HepG2 (cell line): ENCODE measurements around the gene PXMP4. TPM values are rescaled to one million over a fixed set of nuclear protein-coding genes. Genes with fewer than 3 reads are reported as not detected.

Source experiments
- ATAC-seq: fragments of 200-7000 bp; cut with Tn5 transposase; 3 replicates; pipeline ENCODE4 v1.9.1; 2020; ENCODE audit warnings: mild to moderate bottlenecking, moderate library complexity
- BruUV-seq: library from RNA; stranded (reverse); fragments of 400-500 nt; replicated peaks from 2 replicates; lab custom pipeline; 2021; lab: Mats Ljungman, UMichigan
- CTCF ChIA-PET: fragments of 300-600 bp; formaldehyde crosslinking; extraction: SDS; loops from one replicate; lab custom pipeline; 2021; ENCODE audit warnings: low total read pairs, inconsistent platforms, low intra/inter-chr PET ratio; lab: Yijun Ruan, JAX
- POLR2A ChIA-PET: fragments of 350-600 bp; sonication (Branson Sonifier 250); formaldehyde crosslinking; loops from one replicate; lab custom pipeline; 2020; ENCODE audit warnings: antibody characterized with exemption, inconsistent platforms; lab: Yijun Ruan, JAX
- DNase-seq: peaks from one replicate; pipeline ENCODE4 v3.0.0-alpha.2; 2015; ENCODE audit warnings: low spot score
- FAIRE-seq: peaks from 3 replicates; lab custom pipeline; 2011; peaks lifted over from hg19 to GRCh38; lab: Jason Lieb, UNC
- H2AFZ ChIP-seq: one replicate; pipeline ENCODE4 v1.6.1; 2011; ENCODE audit warnings: low read length, inconsistent platforms
- H3K27ac ChIP-seq: fragments of 300-600 bp; 3 replicates; pipeline ENCODE4 v1.8.0; 2011; ENCODE audit warnings: mixed run types, mild to moderate bottlenecking, mixed read lengths, low read length, inconsistent platforms; ENCODE audit not compliant: insufficient read depth; ENCODE audit errors: extremely low read length
- H3K27me3 ChIP-seq, 2 experiments: fragments of 200-600 bp in 1 of 2; 2 replicates in 1 of 2; 3 replicates in 1 of 2; pipeline versions ENCODE4 v1.6.0 to v1.8.0; 2011; ENCODE audit warnings: low read length in 2 of 2, mild to moderate bottlenecking in 2 of 2, moderate library complexity in 2 of 2, inconsistent platforms in 1 of 2; ENCODE audit not compliant: insufficient read depth in 2 of 2, control insufficient read depth in 1 of 2
- H3K36me3 ChIP-seq, 2 experiments: fragments of 200-600 bp in 1 of 2; replicated peaks in 1 of 2; 2 replicates in 1 of 2; 3 replicates in 1 of 2; pipeline versions ENCODE4 v1.5.1 to v1.8.0; 2011; ENCODE audit warnings: low read length in 2 of 2, inconsistent platforms in 1 of 2; ENCODE audit not compliant: insufficient read depth in 2 of 2, control insufficient read depth in 1 of 2
- H3K4me1 ChIP-seq: 2 replicates; pipeline ENCODE4 v1.5.1; 2012; ENCODE audit warnings: low read length, inconsistent platforms; ENCODE audit not compliant: insufficient read depth
- H3K4me2 ChIP-seq: 2 replicates; pipeline ENCODE4 v1.6.0; 2011; ENCODE audit warnings: low read depth, low read length, inconsistent platforms
- H3K4me3 ChIP-seq, 3 experiments: fragments of 200-600 bp in 1 of 3; sonication (generic), shearing (Covaris generic) in 1 of 3; replicated peaks in 1 of 3; 2 replicates each; pipeline ENCODE4 v1.5.1; 2011 to 2016; ENCODE audit warnings: low read length in 3 of 3, inconsistent platforms in 2 of 3, low read depth in 2 of 3, mild to moderate bottlenecking in 2 of 3, control low read depth in 1 of 3, mixed read lengths in 1 of 3; ENCODE audit not compliant: insufficient read depth in 1 of 3
- H3K79me2 ChIP-seq: one replicate; pipeline ENCODE4 v1.6.1; 2011; ENCODE audit warnings: low read length, inconsistent platforms; ENCODE audit not compliant: insufficient read depth
- H3K9ac ChIP-seq: 2 replicates; pipeline ENCODE4 v1.6.0; 2011; ENCODE audit warnings: mild to moderate bottlenecking, low read depth, low read length, inconsistent platforms; ENCODE audit not compliant: insufficient read depth
- H3K9me3 ChIP-seq: 2 replicates; pipeline ENCODE4 v1.5.1; 2012; ENCODE audit warnings: mild to moderate bottlenecking, low read length
- H4K20me1 ChIP-seq: 2 replicates; pipeline ENCODE4 v1.6.0; 2011; ENCODE audit warnings: inconsistent platforms, mild to moderate bottlenecking, low read length, moderate library complexity; ENCODE audit not compliant: insufficient read depth
- CBX1 ChIP-seq: IDR thresholded peaks from one replicate; pipeline ENCODE4 v1.6.1; 2016; ENCODE audit warnings: antibody characterized with exemption, low read depth
- HBP1 ChIP-seq: IDR thresholded peaks from 2 replicates; pipeline ENCODE4 v1.6.1; 2016; ENCODE audit warnings: low read depth, control low read depth
- KDM5A ChIP-seq: fragments of 200-600 bp; sonication (generic); IDR thresholded peaks from 2 replicates; pipeline ENCODE4 v1.7.0; 2018; ENCODE audit warnings: antibody characterized with exemption, mild to moderate bottlenecking, low read length, borderline replicate concordance
- NKX3-1 ChIP-seq: sonication (generic); formaldehyde crosslinking; IDR thresholded peaks from 2 replicates; pipeline ENCODE4 v1.5.0; 2020; ENCODE audit warnings: missing genetic modification reagents
- PAF1 ChIP-seq: IDR thresholded peaks from 2 replicates; pipeline ENCODE4 v1.6.1; 2016; ENCODE audit warnings: missing genetic modification reagents, missing compliant biosample characterization
- SP2 ChIP-seq: sonication (generic); formaldehyde crosslinking; IDR thresholded peaks from 2 replicates; pipeline ENCODE4 v1.5.1; 2020; ENCODE audit warnings: mild to moderate bottlenecking, missing genetic modification reagents
- TBL1XR1 ChIP-seq: fragments of 150-350 bp; IDR thresholded peaks from 2 replicates; pipeline ENCODE4 v1.6.1; 2014; ENCODE audit warnings: borderline replicate concordance, low read length; ENCODE audit not compliant: partially characterized antibody
- ZFP41 ChIP-seq: sonication (generic); formaldehyde crosslinking; IDR thresholded peaks from 2 replicates; pipeline ENCODE4 v1.4.0; 2020; ENCODE audit warnings: mild to moderate bottlenecking, missing genetic modification reagents, borderline replicate concordance
- ZMYM2 ChIP-seq: sonication (generic); formaldehyde crosslinking; IDR thresholded peaks from 2 replicates; pipeline ENCODE4 v1.8.0; 2022; ENCODE audit warnings: mild to moderate bottlenecking, missing genetic modification reagents
- ZNF234 ChIP-seq: sonication (generic); formaldehyde crosslinking; conservative IDR thresholded peaks from 2 replicates; pipeline ENCODE4 v1.5.1; 2020; ENCODE audit warnings: mild to moderate bottlenecking, missing genetic modification reagents
- ZNF280D ChIP-seq: sonication (generic); formaldehyde crosslinking; IDR thresholded peaks from 2 replicates; pipeline ENCODE4 v1.5.1; 2020; ENCODE audit warnings: mild to moderate bottlenecking, missing genetic modification reagents
- ZNF432 ChIP-seq: sonication (generic); formaldehyde crosslinking; IDR thresholded peaks from 2 replicates; pipeline ENCODE4 v1.5.0; 2020; ENCODE audit warnings: missing genetic modification reagents, mild to moderate bottlenecking, borderline replicate concordance
- ZNF564 ChIP-seq: sonication (generic); formaldehyde crosslinking; IDR thresholded peaks from 2 replicates; pipeline ENCODE4 v1.8.1; 2023; ENCODE audit warnings: mild to moderate bottlenecking, missing genetic modification reagents
- ZNF646 ChIP-seq: sonication (generic); formaldehyde crosslinking; IDR thresholded peaks from 2 replicates; pipeline ENCODE4 v1.9.0; 2021; ENCODE audit warnings: mild to moderate bottlenecking, missing genetic modification reagents
- ZNF780A ChIP-seq: sonication (generic); formaldehyde crosslinking; IDR thresholded peaks from 2 replicates; pipeline ENCODE4 v1.8.0; 2022; ENCODE audit warnings: mild to moderate bottlenecking, missing genetic modification reagents, moderate library complexity
- WGBS: methylation state at CpG from one replicate; pipeline ENCODE4 v1.1.6; 2017; ENCODE audit warnings: low lambda C conversion rate; 5-methylcytosine and 5-hydroxymethylcytosine counted together
- in situ Hi-C: cut with HindIII; loops from 2 replicates; pipeline ENCODE4 v1.10.0; 2017; ENCODE audit warnings: low pct_unique_long_range_greater_than_20kb; ENCODE audit not compliant: extremely low pct_ligation_motif_present
- intact Hi-C: fragments of 100-400 bp; cut with micrococcal nuclease; formaldehyde crosslinking; loops from one replicate; pipeline ENCODE4 v1.10.0; 2022; ENCODE audit not compliant: unreplicated experiment
- polyA plus RNA-seq, 8 experiments: library from polyadenylated mRNA; depleted of rRNA in 3 of 8; stranded (reverse) in 7 of 8; unstranded in 1 of 8; fragments of >200 nt; fragmentation: Illumina TruSeq in 4 of 8; extraction: Trizol in 4 of 8; gene quantifications; 2 replicates each; pipeline versions ENCODE4 v1.2.1 to v1.2.3, GENCODE V29; 2011 to 2016; ENCODE audit warnings: low read depth in 4 of 8, missing spikeins in 1 of 8, mixed read lengths in 1 of 8; ENCODE audit not compliant: insufficient read depth in 1 of 8
- total RNA-seq, 5 experiments: library from RNA; depleted of rRNA; stranded (reverse); fragments of >200 nt; fragmentation: Illumina TruSeq; extraction: Trizol; gene quantifications; 2 replicates each; pipeline ENCODE4 v1.2.3, GENCODE V29; 2016; ENCODE audit warnings: low read depth in 1 of 5

The PXMP4 gene
- total and polyA plus RNA-seq, 2 of the 13 experiments (the other 11 are each of a cell fraction or from before 2014, with no cell fraction given): not detected

GRCh38 chr20:33736962-33737361 lies 16.9 kb upstream of the PXMP4 start:
- 99% methylated on average over 3 of the region's 3 CpGs for WGBS
- no peak for TF ChIP-seq SP2 (CRISPR knock-in tag)
- no peak for TF ChIP-seq ZNF432
- no peak for TF ChIP-seq HBP1 (CRISPR knock-in tag)
- TF ChIP-seq ZNF280D (CRISPR knock-in tag): 0 out of 2 replicates have a peak, but pooled peaks have one; percentile 60
- 0 out of 2 replicates have a peak, but pooled peaks have one; percentile 56 for TF ChIP-seq ZMYM2
- TF ChIP-seq ZNF646 (CRISPR knock-in tag): no peak
- TF ChIP-seq ZNF234 (CRISPR knock-in tag): no peak
- TF ChIP-seq NKX3-1 (CRISPR knock-in tag): no peak
- TF ChIP-seq ZNF564 (CRISPR knock-in tag): no peak
- TF ChIP-seq CBX1: peak; percentile 74
- TF ChIP-seq KDM5A: peak; percentile 86
- no peak for TF ChIP-seq PAF1 (CRISPR knock-in tag)
- TF ChIP-seq ZNF780A (CRISPR knock-in tag): no peak
- TF ChIP-seq ZFP41 (CRISPR knock-in tag): no peak
- TF ChIP-seq TBL1XR1: peak; percentile 15

More at GRCh38 chr20:33736962-33737361, 16.9 kb upstream of the PXMP4 start:
- in situ Hi-C loops: no loop called here
- H3K79me2 ChIP-seq: no peaks in the 10 kb centered on the region
- no peak overlapping the region for H2AFZ ChIP-seq
- intact Hi-C loops: loop anchor here (10.0 kb wide), 1 partner anchor 292 kb away; the partner anchor contains the start of gene SNTA1
- CTCF ChIA-PET: no interaction called here
- H3K9ac ChIP-seq: no peak overlapping the region
- no peaks in the 10 kb centered on the region for H3K27me3 ChIP-seq
- POLR2A ChIA-PET: no interaction called here
- H3K36me3 ChIP-seq: no peaks in the 10 kb centered on the region
- no peak overlapping the region for H3K4me2 ChIP-seq
- peaks cover 28% of the 10 kb centered on the region for H3K9me3 ChIP-seq
- H3K4me1 ChIP-seq: peaks cover 32% of the 10 kb centered on the region
- DNase-seq (no peak), FAIRE-seq (no peak), ATAC-seq (no peak)
- H3K4me3 ChIP-seq: no peak overlapping the region
- H3K27ac ChIP-seq: no peak overlapping the region
- BruUV-seq: no TSS peak
- H4K20me1 ChIP-seq: no peaks in the 10 kb centered on the region
